ENCODE data around the gene GDPGP1.
"Not testable (repeated sequence)": the region's sequence is repeated elsewhere in the genome, so short reads cannot be mapped to it uniquely, and the experiment has no call there.

The GDPGP1 gene

GRCh38 chr15:90227336-90227735 is 6.7 kb upstream of the GDPGP1 start:
- FAIRE-seq = no peak

- no peak for FAIRE-seq
Observed at GRCh38 chr15:90227816-90228772, 5.9 kb upstream of the GDPGP1 start.

- no peak for FAIRE-seq
Observed at GRCh38 chr15:90228960-90229359, 5.0 kb upstream of the GDPGP1 start.

- FAIRE-seq = no peak
Observed at GRCh38 chr15:90230071-90230494, 3.9 kb upstream of the GDPGP1 start.

- no peak for FAIRE-seq
Observed at GRCh38 chr15:90230610-90231009, 3.4 kb upstream of the GDPGP1 start.

- no peak for FAIRE-seq
Observed at GRCh38 chr15:90231028-90232017, 2.7 kb upstream of the GDPGP1 start.

GRCh38 chr15:90232196-90232595 is 1.8 kb upstream of the GDPGP1 start:
- FAIRE-seq = no peak

GRCh38 chr15:90232941-90233386 is 1.0 kb upstream of the GDPGP1 start:
- no peak for FAIRE-seq

GRCh38 chr15:90233387-90234095 is 468 bp upstream of the GDPGP1 start, which contains the start of gene CIB1:
Gene CIB1, minus strand, starts transcription at chr15:90233941. Its CDS starts 56 bp downstream, at chr15:90233885.
- FAIRE-seq = no peak

- no peak for FAIRE-seq
Observed at GRCh38 chr15:90239371-90239770, 5.4 kb downstream of the GDPGP1 start.

- FAIRE-seq = no peak
Observed at GRCh38 chr15:90240856-90241255, 6.8 kb downstream of the GDPGP1 start.

GRCh38 chr15:90241343-90242192 is 7.6 kb downstream of the GDPGP1 start:
- FAIRE-seq = no peak

GRCh38 chr15:90243943-90244639 is 10.1 kb downstream of the GDPGP1 start:
- no peak for FAIRE-seq

GRCh38 chr15:90248789-90249202 is 14.8 kb downstream of the GDPGP1 start:
- no peak for FAIRE-seq

- FAIRE-seq = no peak
Observed at GRCh38 chr15:90249203-90249863, 15.3 kb downstream of the GDPGP1 start, which contains the start of gene TTLL13. Gene TTLL13, plus strand, starts transcription at chr15:90249556. Its CDS starts 1,075 bp downstream, at chr15:90250631.

- FAIRE-seq = no peak
Observed at GRCh38 chr15:90257776-90258175, 23.8 kb downstream of the GDPGP1 start.

- FAIRE-seq = no peak
Observed at GRCh38 chr15:90259524-90259923, 25.5 kb downstream of the GDPGP1 start.

GRCh38 chr15:90260731-90261130 is 26.7 kb downstream of the GDPGP1 start:
- not testable (repeated sequence) for FAIRE-seq

- no peak for FAIRE-seq
Observed at GRCh38 chr15:90261811-90262210, 27.8 kb downstream of the GDPGP1 start.

- no peak for FAIRE-seq
Observed at GRCh38 chr15:90262426-90262825, 28.4 kb downstream of the GDPGP1 start.

Measured in TTC549 (cell line).